Measurements from ENCODE around the gene HIF1A. TPM values are rescaled to one million over a fixed set of nuclear protein-coding genes. Genes with fewer than 3 reads are reported as not detected.

Gene HIF1A
- total and polyA plus RNA-seq, 2 of the 13 experiments (the other 11 are each of a cell fraction or from before 2014, with no cell fraction given), result 41.0 to 126 TPM

- TF ChIP-seq ZNF33B (CRISPR knock-in tag; IDR thresholded peaks at IDR 0.05), result 0 out of 2 replicates have a peak, but pooled peaks have one; percentile 29
- no peak for TF ChIP-seq ARHGAP35 (CRISPR knock-in tag; IDR thresholded peaks at IDR 0.05; ENCODE audit: borderline replicate concordance)
- TF ChIP-seq PCBP2 (optimal IDR thresholded peaks at IDR 0.05; ENCODE audit: low read depth, low read length, poor library complexity, severe bottlenecking), result no peak
- TF ChIP-seq ZZZ3 (CRISPR knock-in tag; IDR thresholded peaks at IDR 0.05; ENCODE audit: borderline replicate concordance), result 0 out of 2 replicates have a peak, but pooled peaks have one; percentile 27
- no peak for TF ChIP-seq GPBP1L1 (CRISPR knock-in tag; IDR thresholded peaks at IDR 0.05)
- no peak for TF ChIP-seq ZNF10 (CRISPR knock-in tag; IDR thresholded peaks at IDR 0.05; ENCODE audit: borderline replicate concordance, low read depth)
- no peak for TF ChIP-seq ZNF142 (CRISPR knock-in tag; IDR thresholded peaks at IDR 0.05)
- no peak for TF ChIP-seq EZH2 (conservative IDR thresholded peaks at IDR 0.05; ENCODE audit: low read depth, low read length)
- TF ChIP-seq, protein P1, sequence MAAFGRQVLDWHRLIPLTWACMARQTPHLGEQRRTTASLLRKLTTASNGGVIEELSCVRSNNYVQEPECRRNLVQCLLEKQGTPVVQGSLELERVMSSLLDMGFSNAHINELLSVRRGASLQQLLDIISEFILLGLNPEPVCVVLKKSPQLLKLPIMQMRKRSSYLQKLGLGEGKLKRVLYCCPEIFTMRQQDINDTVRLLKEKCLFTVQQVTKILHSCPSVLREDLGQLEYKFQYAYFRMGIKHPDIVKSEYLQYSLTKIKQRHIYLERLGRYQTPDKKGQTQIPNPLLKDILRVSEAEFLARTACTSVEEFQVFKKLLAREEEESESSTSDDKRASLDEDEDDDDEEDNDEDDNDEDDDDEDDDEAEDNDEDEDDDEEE (CRISPR knock-in tag; IDR thresholded peaks at IDR 0.05), result no peak
- TF ChIP-seq ZNF503 (CRISPR knock-in tag; IDR thresholded peaks at IDR 0.05), result no peak
- no peak for TF ChIP-seq ZNF513 (CRISPR knock-in tag; conservative IDR thresholded peaks at IDR 0.05)
- TF ChIP-seq TAF1 (CRISPR knock-in tag; IDR thresholded peaks at IDR 0.05), result peak; percentile 72
Observed at GRCh38 chr14:61761959-61762786, 66.9 kb downstream of the HIF1A start, which contains the start of gene SNAPC1 (continued).

Data from HepG2 (cell line).